GM18526 (cell line): ENCODE results near the gene ZIC4.

ENCODE experiments used
- POLR2A ChIP-seq: IDR thresholded peaks from 3 replicates; pipeline ENCODE4 v1.6.1; 2011; ENCODE audit not compliant: insufficient read length; ENCODE audit errors: extremely low read depth

The ZIC4 gene

DNA sequence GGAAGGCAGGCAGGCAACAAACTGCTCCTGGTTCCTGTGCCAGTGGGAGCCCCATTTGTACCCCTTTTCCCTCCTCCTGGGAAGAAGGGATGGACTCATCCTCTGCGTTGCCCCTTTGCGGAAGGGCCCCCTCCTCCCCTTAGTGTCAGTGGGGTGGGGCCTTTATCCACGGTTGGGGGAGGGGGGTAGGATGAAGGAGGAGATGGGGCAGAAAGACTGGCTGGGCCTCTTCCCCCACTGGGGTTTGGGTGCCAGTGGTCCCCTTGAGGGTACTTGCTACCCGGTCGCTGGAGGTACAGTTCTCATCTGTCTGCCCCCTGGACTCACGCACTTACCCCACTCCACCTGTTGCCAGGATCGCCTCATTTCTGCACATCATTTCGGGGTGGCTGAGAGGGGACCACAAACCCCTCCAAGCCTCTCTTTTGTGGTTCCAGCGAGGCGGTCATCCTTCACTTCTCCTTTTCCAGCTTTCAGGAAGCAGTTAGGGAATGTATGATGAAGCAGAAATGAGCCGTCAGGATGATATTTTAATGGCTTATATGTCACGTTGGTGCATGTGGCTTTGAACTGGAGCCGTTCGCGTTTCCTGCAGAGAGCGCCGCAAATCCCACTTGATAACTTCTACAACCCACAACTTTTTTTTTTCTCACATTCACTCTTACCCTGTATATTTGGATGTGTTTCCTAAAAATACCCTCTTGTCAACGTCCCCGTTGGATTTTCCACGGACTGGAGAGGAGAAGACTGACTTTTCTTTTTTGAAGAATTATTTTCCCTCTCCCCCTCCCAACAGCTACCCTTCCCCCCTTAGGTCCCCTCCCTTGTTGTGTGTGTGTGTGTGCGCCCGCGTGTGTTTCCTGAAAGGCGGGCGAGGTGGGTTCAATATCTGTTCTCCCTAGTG is at the start of gene ZIC4:
Gene ZIC4, minus strand, starts transcription at position 516 of the 904 bp plus-strand sequence. CDS start 3,746 bp downstream, outside the sequence.
- TF ChIP-seq POLR2A, result no peak

DNA sequence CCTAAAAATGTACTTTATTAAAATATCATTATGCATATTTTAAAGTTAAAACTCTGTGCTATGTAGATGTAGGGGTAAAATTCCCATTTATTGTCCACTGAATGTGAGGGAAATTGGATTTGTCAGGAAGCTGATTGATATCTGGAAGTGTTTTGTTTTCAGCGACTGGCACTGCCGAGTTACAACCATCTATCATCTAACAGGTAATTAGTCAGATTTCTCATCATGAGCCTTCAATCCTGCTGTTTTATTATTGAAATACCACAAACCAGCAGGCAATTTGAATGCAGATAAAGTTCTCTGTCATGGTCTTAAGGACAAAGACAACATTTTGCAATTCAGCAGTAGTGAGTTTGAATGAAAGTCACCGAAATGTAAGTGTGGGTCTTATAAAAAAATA is 43.3 kb upstream of the ZIC4 start:
- TF ChIP-seq POLR2A, result no peak

DNA sequence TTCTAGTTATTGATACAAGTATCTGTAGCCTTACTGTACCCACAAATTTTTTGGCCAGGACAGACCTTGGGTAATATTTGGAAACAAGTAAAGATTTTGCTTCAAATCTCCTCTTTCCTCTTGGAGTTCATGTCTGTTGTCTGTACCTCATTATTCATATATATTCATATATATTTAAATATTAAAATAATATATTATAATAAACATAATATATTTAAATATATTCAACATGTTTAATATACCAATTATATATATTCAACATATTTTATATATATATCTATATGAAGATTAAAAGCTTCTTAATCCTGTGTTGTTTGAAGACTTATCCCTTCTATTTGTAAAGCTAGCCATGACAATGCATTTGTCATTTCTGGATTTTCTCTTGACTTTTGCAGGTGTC is 40.9 kb upstream of the ZIC4 start:
- no peak for TF ChIP-seq POLR2A

DNA sequence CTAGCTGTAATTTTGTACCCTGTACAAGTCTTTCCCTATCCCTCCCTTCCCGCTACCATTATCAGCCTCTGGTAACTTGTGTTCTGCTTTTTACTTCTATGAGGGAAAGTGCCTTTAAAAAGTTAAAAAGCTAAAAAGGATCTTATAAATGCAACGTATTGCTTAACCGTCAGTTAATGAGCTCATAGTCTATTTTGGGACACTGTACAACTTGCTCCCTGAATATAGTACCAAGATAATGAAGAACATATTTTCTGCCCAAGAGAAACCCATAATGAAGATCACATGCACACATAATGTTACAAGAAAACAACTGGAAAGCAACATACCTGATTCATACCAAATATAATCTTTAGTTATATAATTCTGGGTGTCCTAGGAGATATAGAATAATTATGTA is 25.4 kb upstream of the ZIC4 start:
- no peak for TF ChIP-seq POLR2A

- no peak for TF ChIP-seq POLR2A
Observed at GRCh38 chr3:147428754-147429153, 22.4 kb upstream of the ZIC4 start.

DNA sequence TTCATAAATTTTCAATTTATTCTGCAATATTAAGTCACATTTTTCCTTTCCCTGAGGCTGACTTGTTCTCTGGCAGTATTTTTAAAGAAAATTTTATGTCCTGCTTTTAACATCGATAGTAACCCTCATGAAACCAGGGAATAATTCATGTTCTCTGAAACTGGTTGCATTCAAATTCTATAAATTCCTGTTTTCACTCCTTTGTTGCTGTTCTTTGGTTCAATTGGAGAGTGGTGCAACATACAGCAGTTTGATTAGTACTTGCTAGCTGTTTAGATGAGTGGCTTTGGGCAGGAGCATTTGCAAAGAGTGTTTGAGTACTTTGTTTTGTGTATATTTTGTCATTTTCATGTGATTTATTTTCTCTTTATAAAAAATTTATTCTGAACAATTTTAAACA is 22.0 kb upstream of the ZIC4 start:
- TF ChIP-seq POLR2A, result no peak

- TF ChIP-seq POLR2A, result no peak
Observed at GRCh38 chr3:147427746-147428145, 21.4 kb upstream of the ZIC4 start.

- no peak for TF ChIP-seq POLR2A
Observed at GRCh38 chr3:147426931-147427330, 20.6 kb upstream of the ZIC4 start.

GRCh38 chr3:147425388-147425850 is 19.1 kb upstream of the ZIC4 start:
- TF ChIP-seq POLR2A, result no peak

DNA sequence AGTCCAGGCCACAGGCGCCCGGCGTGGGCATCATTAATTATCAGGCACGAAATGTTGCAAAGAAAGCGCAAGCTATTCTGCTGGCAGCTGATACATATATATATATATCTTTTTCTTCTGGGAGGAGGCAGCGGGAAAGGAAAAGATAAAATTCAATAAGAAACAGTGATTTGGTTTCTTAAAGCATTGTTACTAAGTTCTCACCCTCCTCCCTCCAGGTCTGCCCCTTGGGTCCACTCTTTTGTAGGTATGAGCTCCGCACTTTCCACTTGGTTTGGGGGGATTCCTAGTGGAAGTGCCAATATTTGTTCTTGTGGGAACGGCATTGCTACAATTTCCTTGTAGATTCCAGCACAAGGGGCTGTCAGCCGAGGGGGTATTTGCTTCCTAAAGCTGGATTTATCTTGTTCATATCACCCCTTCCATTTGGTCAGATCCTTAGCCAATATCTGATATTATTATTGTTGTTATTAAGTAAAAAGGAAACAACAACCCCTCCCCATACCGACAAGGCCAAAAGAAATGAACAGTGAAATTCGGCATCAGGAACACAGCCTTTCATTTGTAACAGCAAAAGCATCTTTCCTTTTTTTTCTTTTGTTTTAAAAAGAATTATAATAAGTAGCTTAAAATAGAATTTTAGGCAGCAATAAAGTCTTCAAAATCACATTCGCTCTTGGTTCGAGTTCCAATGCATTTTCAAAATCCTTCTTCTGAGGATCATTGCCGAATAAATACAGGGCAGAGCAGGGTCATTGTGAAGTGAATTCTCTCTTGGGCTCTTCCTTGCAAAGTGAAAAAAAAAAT is 18.4 kb upstream of the ZIC4 start:
- TF ChIP-seq POLR2A, result no peak

DNA sequence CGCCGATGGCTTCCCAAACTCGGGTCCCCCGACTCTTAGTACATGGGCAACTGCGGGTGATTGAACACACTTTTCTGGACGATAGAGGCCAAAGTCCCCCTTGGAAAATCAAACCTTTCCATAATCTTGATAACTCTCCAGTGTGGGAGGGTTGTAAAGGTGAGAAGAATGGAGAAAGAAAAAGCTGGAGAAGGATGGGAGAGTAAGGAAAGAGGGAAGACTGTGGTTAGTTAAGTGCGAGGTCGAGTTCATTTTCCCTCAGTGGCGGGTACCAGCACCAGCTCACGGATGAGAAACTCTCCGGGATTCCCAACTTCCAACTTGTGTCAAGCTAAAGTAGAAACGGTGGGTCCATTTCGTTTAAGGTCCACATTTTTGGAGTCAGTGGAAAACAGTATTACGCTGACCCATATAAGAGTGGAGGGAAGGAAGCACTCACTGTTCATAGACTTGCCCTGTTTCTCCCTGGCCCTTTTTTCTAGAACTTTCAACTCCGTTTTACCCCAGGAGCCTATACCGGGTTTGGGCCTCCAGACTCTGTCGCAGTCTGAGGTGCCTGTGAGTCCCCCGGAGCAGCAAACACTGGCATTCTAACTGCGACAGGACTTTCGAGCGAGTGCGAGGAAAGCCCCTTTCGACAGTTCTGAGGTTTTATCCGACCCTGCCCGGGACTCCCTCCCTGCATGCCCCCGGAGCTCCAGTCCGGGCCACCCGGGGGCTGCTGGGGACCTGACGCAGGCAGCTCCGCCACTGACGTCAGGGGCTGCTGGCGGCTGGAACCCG is 17.6 kb upstream of the ZIC4 start:
- TF ChIP-seq POLR2A, result no peak

- no peak for TF ChIP-seq POLR2A
Observed at GRCh38 chr3:147423537-147423797, 17.1 kb upstream of the ZIC4 start.

GRCh38 chr3:147422601-147423536 is 16.5 kb upstream of the ZIC4 start:
- TF ChIP-seq POLR2A, result no peak

- TF ChIP-seq POLR2A, result no peak
Observed at GRCh38 chr3:147422196-147422595, 15.9 kb upstream of the ZIC4 start.
